Liver (tissue), 3 donors: ENCODE data around the gene FOXK2.

ENCODE experiments used
- FOXA1 ChIP-seq: IDR thresholded peaks from 2 replicates; pipeline ENCODE4 v1.6.1; 2016; ENCODE audit warnings: antibody characterized with exemption
- HNF4A ChIP-seq, 2 donors: conservative IDR thresholded peaks; 2 replicates each; pipeline ENCODE4 v1.6.1; 2016; ENCODE audit warnings: antibody characterized with exemption in 2 of 2, mild to moderate bottlenecking in 2 of 2
- JUND ChIP-seq, 2 donors: IDR thresholded peaks; 2 replicates each; pipeline ENCODE4 v1.6.1; 2016; ENCODE audit warnings: antibody characterized with exemption in 2 of 2
- TAF1 ChIP-seq: conservative IDR thresholded peaks from 2 replicates; pipeline ENCODE4 v1.6.1; 2016; ENCODE audit warnings: antibody characterized with exemption, mild to moderate bottlenecking
- TF ChIP-seq, protein P1 (sequence below): fragments of 150-350 bp; IDR thresholded peaks from 2 replicates; pipeline ENCODE4 v1.5.1; 2017; ENCODE audit warnings: improper control_type of control experiment, low read depth, low read length; ENCODE audit not compliant: missing input control
- TF ChIP-seq, protein P2 (sequence below): IDR thresholded peaks from 2 replicates; pipeline ENCODE4 v1.6.1; 2016; ENCODE audit warnings: antibody characterized with exemption
- TF ChIP-seq, protein P3 (sequence below): IDR thresholded peaks from 2 replicates; pipeline ENCODE4 v1.6.1; 2016; ENCODE audit warnings: antibody characterized with exemption
- donor health status: healthy.
- donor health status: healthy.

DNA sequence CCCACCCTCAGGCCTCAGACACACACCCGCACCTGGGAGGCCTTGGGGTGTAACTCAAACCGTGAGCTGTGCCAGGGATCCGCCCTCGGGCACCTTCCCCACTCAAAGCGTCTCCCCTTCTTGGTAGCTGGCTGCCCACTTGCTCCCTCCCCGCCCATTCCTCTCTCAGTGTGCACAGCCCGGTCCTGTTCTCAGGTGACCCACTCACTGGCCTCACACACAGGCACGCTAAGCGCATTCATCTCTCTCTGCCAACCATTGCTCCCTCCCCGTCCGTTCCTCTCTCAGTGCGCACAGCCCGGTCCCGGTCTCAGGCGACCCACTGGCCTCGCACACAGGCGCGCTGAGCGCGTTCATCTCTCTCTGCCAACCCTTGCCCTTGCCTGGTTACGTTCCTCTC lies 107.9 kb downstream of the FOXK2 start:
- TF ChIP-seq, protein P1, sequence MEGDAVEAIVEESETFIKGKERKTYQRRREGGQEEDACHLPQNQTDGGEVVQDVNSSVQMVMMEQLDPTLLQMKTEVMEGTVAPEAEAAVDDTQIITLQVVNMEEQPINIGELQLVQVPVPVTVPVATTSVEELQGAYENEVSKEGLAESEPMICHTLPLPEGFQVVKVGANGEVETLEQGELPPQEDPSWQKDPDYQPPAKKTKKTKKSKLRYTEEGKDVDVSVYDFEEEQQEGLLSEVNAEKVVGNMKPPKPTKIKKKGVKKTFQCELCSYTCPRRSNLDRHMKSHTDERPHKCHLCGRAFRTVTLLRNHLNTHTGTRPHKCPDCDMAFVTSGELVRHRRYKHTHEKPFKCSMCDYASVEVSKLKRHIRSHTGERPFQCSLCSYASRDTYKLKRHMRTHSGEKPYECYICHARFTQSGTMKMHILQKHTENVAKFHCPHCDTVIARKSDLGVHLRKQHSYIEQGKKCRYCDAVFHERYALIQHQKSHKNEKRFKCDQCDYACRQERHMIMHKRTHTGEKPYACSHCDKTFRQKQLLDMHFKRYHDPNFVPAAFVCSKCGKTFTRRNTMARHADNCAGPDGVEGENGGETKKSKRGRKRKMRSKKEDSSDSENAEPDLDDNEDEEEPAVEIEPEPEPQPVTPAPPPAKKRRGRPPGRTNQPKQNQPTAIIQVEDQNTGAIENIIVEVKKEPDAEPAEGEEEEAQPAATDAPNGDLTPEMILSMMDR: no peak
- TF ChIP-seq FOXA1 (no peak), JUND (IDR thresholded peaks at IDR 0.05) (no peak), TAF1 (no peak), HNF4A (conservative IDR thresholded peaks at IDR 0.05) (no peak)
- TF ChIP-seq, protein P2, sequence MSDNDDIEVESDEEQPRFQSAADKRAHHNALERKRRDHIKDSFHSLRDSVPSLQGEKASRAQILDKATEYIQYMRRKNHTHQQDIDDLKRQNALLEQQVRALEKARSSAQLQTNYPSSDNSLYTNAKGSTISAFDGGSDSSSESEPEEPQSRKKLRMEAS: no peak
- TF ChIP-seq, protein P3, sequence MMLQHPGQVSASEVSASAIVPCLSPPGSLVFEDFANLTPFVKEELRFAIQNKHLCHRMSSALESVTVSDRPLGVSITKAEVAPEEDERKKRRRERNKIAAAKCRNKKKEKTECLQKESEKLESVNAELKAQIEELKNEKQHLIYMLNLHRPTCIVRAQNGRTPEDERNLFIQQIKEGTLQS: no peak
